GM11168 (cell line): Measurements from ENCODE around the gene WDR27.

Experiments used
- in situ Hi-C: fragments of 300-500 bp; cut with MboI; formaldehyde crosslinking; loops from one replicate; pipeline ENCODE4 v1.12.0; 2022; ENCODE audit warnings: low sequenced_read_pairs; ENCODE audit not compliant: unreplicated experiment

The WDR27 gene

DNA sequence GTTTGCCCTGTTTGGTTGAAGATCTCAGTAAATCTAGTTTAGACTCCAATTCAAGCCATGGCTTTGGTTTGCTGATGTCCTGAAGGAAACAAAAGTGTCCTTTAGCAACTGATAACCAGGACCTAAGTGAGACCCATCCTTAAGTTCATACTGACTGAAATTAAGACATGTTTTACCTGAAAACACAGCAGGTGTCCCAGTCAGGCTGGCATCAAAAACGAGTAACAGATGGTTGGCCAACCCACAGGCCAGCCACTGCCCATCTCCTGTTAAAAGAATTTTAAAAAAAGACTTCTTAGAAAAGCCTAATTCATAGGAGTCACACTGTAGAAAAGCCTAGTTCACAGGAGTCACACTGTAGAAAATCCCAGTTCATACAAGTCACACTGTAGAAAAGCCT lies 58.3 kb downstream of the WDR27 start:
- in situ Hi-C loops: no loop called here

DNA sequence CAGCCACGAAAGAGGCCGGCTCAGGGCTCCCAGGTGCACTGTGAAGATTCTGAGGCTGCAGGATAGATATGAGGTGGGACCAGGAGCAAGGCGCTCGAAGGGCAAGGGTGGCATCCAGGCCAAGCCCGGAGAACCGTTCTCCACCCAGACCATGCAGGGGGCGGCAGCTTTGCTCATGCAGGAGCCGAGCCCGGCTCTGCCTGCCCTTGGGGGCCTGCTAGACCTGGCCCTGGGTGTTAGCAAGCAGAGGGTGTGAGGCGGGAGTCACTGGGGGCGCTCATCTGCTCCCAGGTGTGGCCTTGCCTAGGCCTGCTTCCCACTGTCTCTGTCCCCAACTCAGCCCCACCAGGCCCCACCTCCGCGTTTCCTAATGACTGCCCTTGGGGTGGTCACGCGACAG lies 59.4 kb downstream of the WDR27 start:
- in situ Hi-C loops: no loop called here

DNA sequence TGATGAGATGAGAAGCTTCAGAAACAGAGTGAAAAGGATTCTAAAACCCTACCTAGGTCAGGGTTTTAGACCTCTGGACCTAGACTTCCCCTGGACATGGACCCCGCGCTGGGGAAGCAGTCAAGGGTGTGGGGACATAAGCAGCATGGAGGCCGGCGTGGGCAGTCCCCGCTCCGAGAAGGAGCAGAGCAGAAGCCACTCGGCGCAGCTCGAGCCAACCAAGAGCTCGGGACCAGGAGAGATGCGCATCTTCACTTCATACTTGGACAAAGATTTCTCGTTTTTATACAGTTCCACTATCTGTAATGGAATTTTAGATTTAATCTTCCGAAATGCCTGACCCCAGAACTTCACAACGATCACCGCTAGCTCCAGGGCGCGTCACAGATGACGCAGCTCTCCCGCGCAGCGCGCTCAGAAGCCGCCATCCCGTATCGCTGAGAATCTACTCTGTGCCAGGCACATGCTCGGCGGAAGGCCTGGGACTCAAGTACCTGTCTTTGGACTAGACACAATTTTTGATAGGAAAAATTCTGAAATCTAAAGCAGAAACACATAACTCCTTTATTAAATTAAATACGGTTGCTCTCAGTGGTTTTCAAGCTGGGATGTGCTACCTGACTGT lies 60.3 kb downstream of the WDR27 start:
- in situ Hi-C loops: no loop called here

DNA sequence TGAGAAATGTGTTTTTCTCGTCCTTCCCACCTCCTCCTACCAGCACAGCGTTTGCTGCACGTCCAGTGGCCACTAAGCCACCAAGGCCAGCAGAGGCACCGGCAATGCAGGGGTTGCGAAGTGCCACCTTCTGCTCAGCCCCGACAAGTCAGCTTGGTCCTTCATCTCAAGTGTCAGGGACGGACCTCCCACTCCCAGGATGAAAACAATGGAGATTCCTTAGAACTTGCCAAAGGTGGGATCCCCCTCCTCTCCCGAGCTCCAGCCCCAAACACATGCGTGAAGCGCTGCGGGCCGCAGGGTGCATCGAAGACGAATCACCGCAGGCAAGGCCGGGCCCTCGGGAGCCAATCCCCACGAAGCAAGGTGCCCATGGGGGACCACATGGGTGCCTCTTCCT lies 60.8 kb downstream of the WDR27 start:
- in situ Hi-C loops: no loop called here

DNA sequence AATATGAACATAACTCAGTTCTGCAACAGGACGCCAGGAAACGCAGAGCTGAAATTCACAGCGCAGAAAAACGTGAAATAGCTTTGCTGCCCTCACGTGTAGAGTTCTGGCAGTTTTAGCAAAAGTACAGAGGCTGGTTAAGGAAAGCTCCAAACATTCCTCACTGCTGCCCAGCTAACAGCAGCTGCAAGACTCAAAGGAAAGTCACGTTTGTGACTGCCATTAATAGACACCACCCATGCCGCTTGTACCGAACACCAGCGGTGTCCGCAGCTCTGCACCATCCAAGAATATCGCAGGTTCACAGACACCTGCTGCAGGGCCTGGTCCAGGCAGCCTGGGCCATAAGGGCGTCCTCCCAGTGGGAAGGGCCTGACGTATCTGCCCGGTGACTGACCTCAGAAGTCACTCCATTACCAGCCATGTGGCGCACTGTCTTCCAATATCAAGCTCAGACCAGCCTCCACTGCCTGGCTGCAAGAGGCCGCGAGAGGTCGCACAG lies 61.4 kb downstream of the WDR27 start:
- in situ Hi-C loops: no loop called here

DNA sequence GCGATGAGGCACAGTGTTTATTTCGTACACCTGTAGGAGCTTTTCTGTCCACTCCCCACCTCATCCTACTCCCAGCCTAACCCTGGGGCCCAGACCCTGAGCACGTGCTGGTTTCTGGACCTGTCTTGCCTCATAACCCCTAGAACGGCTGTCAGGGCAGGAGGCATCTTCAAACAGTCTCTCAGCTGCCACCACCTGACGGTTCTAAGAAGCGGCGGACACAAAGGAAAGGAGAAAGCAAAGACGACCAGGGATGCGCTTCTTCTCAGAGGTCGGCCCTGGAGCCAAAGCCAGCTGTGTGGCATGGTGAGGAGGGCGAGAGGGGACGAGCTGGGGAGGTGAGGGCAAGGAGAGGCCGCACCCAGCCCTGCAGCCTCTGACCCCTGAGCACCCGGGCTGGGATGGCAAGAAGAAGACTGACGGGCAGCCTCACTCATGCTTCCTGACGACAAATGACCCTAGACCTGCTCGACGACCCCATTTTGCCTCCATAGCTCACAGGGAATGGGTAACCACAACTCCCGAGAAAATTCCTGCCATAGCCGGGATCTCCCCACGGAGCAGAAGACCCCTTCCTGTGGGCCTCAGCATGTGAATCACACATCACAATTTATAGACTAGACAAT lies 62.1 kb downstream of the WDR27 start:
- in situ Hi-C loops: no loop called here

DNA sequence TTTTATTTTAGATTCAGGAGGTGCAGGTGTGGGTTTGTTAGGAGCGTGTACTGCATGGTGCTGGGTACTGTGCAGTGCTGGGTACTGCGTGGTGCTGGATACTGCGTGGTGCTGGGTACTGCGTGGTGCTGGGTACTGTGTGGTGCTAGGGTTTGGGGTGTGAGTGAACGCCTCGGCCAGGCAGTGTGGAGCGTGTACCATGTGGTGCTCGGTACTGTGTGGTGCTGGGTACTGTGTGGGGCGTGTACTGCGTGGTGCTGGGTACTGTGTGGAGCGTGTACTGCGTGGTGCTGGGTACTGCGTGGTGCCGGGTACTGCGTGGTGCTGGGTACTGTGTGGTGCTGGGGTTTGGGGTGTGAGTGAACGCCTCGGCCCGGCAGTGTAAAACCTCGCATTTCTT lies 62.9 kb downstream of the WDR27 start:
- in situ Hi-C loops: no loop called here

DNA sequence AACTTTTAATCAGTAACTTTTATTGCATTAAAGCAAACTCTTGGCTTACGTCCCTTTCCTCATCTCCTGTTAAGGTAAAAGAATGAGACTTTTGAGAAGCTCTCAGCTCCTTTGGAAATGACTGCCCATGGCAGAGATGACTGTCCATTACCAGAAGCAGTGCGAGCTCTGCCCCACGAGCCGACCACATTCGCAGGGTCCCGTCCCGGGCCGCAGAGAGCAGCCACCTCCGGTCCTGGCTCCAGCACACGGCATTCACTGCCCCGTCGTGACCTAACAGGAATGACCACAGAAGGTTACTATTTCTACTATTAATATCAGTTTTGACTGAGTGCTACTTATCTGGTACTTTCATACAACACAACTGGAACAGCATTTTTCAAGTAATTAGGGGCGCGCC lies 63.4 kb downstream of the WDR27 start:
- in situ Hi-C loops: no loop called here

DNA sequence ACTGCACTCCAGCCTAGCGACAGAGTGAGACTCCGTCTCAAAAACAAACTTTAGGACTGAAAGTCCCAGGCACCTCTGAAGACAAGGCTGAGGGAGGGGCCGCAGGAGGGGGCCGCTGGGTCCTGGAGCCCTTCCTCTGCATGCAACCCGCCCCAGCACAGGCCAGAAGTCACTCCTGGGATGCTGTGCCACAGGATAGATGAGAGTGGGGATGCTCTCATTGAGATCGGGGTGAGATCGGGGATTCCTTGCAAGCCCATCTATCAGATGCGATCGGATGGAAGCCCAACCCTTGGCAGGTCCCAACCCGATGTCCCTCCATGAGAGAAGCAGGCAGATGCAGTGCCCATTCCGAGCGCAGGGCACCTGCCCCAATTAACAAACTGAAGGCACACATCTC lies 66.5 kb downstream of the WDR27 start:
- in situ Hi-C loops: no loop called here

DNA sequence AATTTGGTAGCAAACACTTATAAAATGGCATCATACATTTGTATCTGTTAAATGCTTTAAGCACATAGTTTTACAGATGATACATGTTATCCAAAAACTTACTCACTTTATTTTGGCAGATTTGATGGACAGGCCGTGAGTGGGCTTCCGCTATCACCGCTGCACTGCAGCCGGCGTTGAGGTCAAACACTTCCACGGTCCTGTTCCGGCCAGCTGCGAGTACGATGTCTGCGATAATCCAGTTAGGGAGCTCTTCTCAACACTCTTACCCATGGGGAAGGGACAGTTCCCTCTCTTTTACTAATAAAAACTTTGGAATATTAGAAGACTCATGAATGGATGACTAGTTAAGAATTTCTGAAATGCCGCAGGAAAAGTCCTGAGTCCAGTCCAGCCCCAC lies 69.0 kb downstream of the WDR27 start:
- in situ Hi-C loops: no loop called here

DNA sequence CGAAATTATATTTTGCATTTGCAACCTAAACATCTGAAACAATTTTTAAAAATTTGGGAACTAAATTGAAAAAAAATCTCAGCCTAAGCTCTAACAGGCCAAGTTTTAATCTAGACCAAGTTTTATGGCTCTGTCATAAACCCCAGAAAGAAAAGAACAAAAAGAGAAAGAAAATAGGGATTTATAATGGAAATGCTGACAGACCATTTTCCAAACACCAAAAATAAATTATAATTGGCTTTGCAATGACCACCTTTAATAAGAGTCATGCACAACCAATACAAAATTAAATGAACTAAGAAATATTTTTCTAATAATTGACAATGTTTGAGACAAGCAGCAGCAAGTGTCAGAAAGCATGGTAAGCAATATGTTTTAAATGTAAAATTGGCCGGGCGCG lies 72.6 kb downstream of the WDR27 start:
- in situ Hi-C loops: no loop called here

DNA sequence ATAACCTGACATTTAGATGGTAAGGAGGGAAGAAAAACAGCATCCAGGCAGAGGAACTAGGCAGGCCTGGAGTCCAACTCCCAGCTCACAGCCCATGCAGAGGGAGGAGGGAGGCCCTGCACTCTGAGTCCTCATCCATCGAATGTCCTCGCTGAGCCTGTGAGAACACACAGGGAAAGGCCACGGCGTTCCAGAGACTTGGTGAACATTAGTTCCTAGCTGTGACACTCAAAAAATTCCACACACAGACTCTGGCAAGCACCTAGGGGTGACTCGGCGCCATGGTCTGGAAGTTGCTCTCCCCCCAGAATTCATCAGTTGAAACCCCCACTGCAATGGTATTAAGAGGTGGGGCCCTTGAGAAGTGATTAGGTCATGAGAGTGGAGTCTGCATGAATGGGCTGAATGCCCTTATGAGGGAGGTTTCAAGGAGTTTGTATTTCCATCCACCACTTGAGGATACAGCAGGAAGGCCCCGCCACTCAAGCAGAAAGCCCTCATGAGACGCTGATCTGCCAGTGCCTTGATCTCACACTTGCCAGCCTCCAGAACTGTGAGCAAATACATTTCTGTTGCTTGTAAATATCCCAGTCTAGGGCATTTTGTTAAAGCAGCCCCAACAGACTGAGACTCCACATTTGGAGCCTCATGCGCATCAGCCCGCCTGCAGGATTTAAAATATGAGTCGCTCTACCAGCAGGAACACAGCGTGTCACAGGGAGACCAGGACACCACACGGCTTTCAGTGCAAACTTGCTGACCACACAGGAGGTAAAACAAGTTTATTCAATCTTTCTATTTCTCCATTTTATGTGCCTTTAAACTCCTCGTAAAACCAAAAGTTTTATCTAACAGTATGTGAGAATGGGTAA lies 73.9 kb downstream of the WDR27 start:
- in situ Hi-C loops: no loop called here

DNA sequence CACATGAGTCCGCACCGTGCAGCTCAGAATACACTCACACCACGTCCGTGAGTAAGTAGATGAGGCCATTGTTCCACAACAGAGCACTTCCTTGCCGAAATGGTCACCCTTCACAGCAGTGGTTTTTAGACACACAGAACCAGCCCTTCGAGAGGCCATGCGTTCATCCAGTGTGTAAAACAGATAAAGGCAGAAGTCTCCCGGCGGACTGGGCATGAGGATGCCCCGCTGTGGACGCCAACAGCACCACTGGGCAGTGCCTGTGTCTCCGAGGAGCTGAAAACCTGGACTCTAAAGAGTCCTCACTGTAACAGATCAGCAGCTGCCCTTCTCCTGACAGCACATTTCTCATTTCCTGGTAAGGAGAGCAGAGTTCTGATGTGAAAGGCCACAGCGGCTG lies 75.2 kb downstream of the WDR27 start:
- in situ Hi-C loops: no loop called here

DNA sequence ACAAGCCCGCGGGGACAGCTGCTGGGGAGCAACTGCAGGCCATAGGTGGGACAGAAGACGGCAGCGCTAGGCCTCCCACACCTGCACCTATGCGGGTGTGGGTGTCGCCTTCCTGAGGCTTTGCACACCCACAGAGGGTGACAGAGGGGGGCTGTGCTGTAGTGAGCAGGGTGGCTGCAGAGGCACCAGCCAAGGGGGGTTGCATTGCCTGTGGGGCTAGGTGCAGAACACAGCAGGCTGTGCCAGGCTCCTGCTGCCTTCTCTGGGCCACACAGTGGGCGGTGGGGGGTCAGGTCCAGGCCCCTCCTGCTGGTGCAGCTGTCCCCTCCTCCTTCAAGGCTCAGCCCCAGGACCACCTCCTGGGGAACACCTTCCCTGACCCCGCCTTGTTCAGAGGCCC lies 75.7 kb downstream of the WDR27 start:
- in situ Hi-C loops: no loop called here

DNA sequence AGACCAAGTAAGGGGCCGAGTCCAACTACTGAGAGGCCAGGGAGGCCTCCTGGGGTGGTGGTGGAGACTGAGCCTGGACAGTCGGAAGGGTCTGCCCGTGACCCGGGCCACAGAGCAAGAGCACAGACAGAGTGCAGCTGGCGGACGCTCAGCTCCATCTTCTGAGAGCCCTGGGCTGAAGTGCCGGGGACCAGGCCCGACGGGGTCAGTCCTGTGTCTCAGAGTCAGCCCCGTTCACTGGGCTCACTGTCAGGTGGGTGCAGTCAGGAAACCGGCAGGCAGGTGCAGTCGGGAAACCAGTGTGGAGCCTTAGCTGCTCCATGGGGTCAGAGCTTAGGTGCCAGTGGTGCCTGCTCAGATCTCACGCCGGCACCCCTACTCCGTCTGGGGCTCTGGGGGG lies 76.5 kb downstream of the WDR27 start:
- in situ Hi-C loops: no loop called here

DNA sequence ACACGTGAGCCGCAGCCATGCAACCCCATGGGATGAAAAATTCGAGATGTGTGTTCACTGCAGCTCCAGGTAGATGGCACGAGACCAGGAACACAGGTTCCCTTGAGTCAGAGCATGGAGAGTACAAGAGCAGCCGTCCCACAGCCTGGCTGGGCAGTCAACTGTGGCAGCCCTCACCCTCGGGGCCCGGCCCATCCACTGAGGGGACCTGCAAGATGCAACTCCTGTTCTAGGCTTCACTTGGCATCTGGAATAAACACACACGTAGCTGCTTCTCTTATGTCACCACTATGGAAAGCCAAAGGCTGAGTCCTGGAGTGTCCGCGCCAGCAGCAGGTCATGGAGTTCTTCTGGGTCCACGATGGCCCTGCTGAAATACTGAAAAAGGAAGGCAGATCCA lies 77.0 kb downstream of the WDR27 start:
- in situ Hi-C loops: no loop called here

DNA sequence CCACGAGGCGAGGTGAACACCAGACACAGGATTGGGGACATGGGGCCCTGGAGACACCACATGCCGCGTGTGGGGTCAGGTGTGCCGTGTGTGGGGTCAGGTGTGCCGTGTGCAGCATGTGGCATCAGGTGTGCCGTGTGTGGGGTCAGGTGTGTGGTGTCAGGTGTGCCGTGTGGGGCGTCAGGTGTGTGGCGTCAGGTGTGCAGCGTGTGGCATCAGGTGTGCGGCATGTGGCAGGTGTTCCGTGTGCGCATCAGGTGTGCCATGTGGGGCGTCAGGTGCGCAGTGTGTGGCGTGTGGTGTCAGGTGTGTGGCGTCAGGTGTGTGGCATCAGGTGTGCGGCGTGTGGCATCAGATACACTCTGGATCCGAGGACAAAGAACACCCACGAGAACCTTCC lies 77.9 kb downstream of the WDR27 start:
- in situ Hi-C loops: no loop called here

DNA sequence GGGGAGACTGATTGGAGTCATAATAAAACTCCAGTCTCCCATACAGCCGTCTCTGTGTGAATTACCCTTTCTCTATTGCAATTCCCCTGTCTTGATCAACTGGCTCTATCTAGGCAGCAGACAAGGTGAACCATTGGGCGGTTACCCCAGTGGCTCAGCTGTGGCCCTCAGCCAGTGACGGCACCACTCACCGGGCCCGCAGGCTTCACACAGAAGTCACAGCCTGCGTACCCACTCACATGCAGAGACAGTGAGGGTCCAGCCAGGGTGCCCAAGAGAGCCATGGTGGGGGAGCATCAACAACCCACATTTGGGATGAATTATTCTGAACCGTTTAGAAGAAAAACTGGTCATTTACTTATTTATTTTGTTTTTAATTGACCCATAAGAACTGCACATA lies 78.5 kb downstream of the WDR27 start:
- in situ Hi-C loops: no loop called here

DNA sequence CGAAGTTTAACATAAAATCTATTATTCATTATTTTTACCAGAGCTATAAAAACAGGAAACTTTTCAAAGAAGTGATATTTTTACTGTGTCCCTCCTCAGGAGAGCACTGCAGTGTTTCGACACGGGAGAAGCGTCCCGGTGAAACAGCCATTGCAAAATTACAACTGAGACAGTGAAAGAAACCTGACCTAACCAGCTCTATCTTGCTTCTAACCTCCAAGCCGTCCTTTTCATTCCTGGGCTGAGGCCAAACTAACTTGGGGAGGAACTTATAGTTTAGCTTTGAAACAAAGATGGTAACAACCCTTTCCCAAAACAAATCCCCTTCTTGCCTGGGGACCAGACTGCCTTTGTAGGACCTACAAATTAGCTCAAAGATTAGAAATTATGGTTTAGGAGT lies 79.2 kb downstream of the WDR27 start:
- in situ Hi-C loops: no loop called here

DNA sequence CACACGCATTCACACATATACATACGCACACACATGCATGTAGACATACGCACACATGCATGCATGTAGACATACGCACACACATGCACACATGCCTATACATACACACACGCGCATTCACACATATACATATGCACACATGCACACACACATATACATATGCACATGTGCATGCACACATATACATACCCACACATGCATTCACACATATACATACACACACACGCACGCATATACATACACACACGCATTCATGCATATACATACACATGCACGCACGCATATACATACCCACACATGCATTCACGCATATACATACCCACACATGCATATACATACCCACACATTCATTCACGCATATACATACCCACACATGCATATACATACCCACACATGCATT lies 80.5 kb downstream of the WDR27 start:
- in situ Hi-C loops: no loop called here
